Effector memory CD4-positive, alpha-beta T cell (primary cell): ENCODE measurements around the gene KRIT1.
"Not testable (repeated sequence)": the region's sequence is repeated elsewhere in the genome, so short reads cannot be mapped to it uniquely, and the experiment has no call there.

ENCODE experiments used
- DNase-seq, 3 donors: peaks; one replicate each; pipeline ENCODE4 v3.0.0-alpha.2; 2020
- H3K27ac ChIP-seq: 2 replicates; pipeline ENCODE4 v1.7.0; 2013; ENCODE audit warnings: mild to moderate bottlenecking, low read length, moderate library complexity; ENCODE audit not compliant: insufficient read depth, poor library complexity, severe bottlenecking
- H3K27me3 ChIP-seq: replicated peaks from 2 replicates; pipeline ENCODE4 v1.7.0; 2013; ENCODE audit warnings: mild to moderate bottlenecking, low read length; ENCODE audit not compliant: insufficient read depth, control insufficient read depth, poor library complexity, severe bottlenecking
- H3K36me3 ChIP-seq: 2 replicates; pipeline ENCODE4 v1.7.0; 2013; ENCODE audit warnings: mild to moderate bottlenecking, low read length, moderate library complexity; ENCODE audit not compliant: control insufficient read depth, insufficient read depth
- H3K4me1 ChIP-seq: 2 replicates; pipeline ENCODE4 v1.7.0; 2013; ENCODE audit warnings: low read length, mild to moderate bottlenecking; ENCODE audit not compliant: control insufficient read depth, insufficient read depth, poor library complexity, severe bottlenecking
- H3K4me3 ChIP-seq: 2 replicates; pipeline ENCODE4 v1.7.0; 2013; ENCODE audit warnings: low read length, low read depth, mild to moderate bottlenecking; ENCODE audit not compliant: insufficient read depth, poor library complexity, severe bottlenecking
- H3K9me3 ChIP-seq: 2 replicates; pipeline ENCODE4 v1.7.0; 2013; ENCODE audit warnings: mild to moderate bottlenecking, low read length, moderate library complexity; ENCODE audit not compliant: control insufficient read depth

The KRIT1 gene

DNA sequence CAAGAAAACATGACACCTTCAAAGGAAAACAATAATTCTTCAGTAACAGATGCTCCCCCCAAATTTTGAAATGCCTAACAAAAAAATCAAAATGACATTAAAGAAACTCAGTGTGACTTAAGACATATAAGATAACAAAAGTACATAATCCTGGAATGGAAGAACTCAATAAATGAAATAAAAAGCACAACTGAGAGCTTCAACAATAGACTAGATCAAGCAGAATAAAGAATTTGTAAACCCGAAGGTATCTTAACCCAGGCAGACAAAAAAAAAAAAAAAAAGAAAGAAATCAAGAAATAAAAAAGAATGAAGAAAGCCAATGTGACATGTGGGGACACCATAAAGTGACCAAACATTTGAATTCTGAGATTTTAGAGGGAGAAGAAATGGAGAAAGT is 39.0 kb downstream of the KRIT1 start:
- no peak overlapping the region for H3K27ac ChIP-seq
- H3K36me3 ChIP-seq: peaks cover 70% of the 10 kb centered on the region
- no peaks in the 10 kb centered on the region for H3K4me1 ChIP-seq
- DNase-seq: no peak
- no peak overlapping the region for H3K4me3 ChIP-seq
- H3K27me3 ChIP-seq: no peaks in the 10 kb centered on the region
- no peaks in the 10 kb centered on the region for H3K9me3 ChIP-seq

DNA sequence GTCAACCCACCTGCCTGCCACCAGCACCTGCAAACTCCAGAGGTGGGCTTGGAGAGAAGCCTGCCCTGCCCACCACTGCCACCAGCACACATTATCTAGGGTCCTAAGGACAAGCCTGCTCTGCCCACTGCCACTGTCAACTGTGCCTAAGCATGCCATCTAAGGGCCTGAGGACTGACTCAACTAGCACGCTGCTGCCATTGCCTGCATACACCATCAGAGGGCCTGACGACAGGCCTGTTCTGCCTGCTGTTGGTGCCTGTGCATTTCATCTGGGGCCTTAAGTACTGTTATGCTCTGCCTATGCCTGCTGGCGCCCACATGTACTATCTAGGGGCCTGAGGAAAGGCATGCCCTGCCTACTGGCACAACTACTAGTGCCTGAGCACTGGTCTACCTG is 39.7 kb downstream of the KRIT1 start:
- H3K4me1 ChIP-seq: no peaks in the 10 kb centered on the region
- H3K27me3 ChIP-seq: no peaks in the 10 kb centered on the region
- H3K27ac ChIP-seq: no peak overlapping the region
- H3K36me3 ChIP-seq: peaks cover 67% of the 10 kb centered on the region
- no peak for DNase-seq
- no peak overlapping the region for H3K4me3 ChIP-seq
- H3K9me3 ChIP-seq: no peaks in the 10 kb centered on the region

- no peaks in the 10 kb centered on the region for H3K9me3 ChIP-seq
- H3K27ac ChIP-seq: no peak overlapping the region
- H3K4me1 ChIP-seq: no peaks in the 10 kb centered on the region
- H3K36me3 ChIP-seq: peaks cover 61% of the 10 kb centered on the region
- H3K27me3 ChIP-seq: no peaks in the 10 kb centered on the region
- H3K4me3 ChIP-seq: no peak overlapping the region
- DNase-seq: no peak
Observed at GRCh38 chr7:92200791-92201190, 44.9 kb downstream of the KRIT1 start.

GRCh38 chr7:92192326-92192725 is 53.4 kb downstream of the KRIT1 start:
- Histone ChIP-seq H3K27ac (no peak overlapping the region), H3K9me3 (no peaks in the 10 kb centered on the region), H3K4me3 (no peak overlapping the region), H3K27me3 (no peaks in the 10 kb centered on the region), H3K4me1 (no peaks in the 10 kb centered on the region), H3K36me3 (no peaks in the 10 kb centered on the region)
- DNase-seq: no peak

DNA sequence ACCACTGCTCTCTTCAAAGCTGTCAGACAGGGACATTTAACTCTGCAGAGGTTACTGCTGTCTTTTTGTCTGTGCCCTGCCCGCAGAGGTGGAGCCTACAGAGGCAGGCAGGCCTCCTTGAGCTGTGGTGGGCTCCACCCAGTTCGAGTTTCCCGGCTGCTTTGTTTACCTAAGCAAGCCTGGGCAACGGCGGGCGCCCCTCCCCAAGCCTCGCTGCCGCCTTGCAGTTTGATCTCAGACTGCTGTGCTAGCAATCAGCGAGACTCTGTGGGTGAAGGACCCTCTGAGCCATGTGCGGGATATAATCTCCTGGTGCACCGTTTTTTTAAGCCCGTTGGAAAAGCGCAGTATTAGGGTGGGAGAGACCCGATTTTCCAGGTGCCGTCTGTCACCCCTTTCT is 56.5 kb downstream of the KRIT1 start:
- not testable (repeated sequence) for H3K4me1 ChIP-seq, H3K36me3 ChIP-seq, H3K4me3 ChIP-seq, H3K27me3 ChIP-seq, H3K27ac ChIP-seq, DNase-seq, H3K9me3 ChIP-seq

DNA sequence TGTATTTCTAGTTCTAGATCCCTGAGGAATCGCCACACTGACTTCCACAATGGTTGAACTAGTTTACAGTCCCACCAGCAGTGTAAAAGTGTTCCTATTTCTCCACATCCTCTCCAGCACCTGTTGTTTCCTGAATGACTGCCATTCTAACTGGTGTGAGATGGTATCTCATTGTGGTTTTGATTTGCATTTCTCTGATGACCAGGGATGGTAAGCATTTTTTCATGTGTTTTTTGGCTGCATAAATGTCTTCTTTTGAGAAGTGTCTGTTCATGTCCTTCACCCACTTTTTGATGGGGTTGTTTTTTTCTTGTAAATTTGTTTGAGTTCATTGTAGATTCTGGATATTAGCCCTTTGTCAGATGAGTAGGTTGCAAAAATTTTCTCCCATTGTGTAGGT is 61.4 kb downstream of the KRIT1 start:
- not testable (repeated sequence) for H3K36me3 ChIP-seq, H3K4me1 ChIP-seq

DNA sequence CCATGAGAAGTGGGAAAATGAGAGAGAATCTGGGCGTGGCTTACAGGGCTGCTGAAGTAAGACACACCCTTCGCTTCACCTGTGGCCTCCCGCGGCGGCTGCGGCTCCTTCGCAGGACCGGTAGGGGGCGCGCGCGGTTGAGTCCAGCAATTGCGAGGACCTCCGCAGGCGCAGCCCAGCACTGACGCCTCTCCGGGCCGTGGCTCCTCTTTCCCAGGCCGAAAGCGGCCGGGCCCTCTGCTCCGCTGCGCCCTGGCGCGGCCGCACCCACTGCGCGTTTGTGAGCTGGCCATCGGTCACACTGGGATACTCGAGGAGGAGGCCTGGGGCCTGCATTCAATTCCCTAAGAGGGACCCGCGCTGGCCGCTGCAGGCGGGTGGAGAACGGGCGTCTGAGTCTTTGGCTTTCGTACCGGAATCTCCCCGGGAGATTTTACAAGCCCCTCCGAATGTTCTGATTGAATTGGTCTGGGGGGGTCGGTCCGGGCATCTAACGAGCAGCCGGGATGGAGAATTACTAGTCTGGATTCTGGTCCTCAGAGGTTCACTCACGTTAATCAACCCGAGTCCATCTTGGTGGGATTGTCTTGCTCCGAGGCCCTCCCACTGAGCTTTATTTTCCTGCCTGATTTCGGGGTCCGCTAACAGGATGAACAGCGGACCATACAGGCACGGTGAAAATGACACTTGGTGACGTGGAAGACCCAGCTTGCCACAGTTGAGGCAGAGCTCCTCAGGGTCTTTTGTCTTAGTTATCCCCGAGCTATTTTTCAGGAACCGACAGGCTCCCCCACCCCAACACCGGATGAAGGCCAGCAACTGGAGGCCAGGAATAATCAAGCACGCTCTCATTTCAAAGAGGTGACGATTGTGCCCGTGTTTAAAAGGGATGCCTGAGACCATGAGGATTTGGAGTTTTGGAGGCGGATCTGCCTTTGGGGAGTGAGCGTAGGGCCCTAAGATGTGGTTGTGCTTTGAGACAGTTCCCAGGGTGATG is 66.5 kb downstream of the KRIT1 start, which contains the start of gene LRRD1:
LRRD1 (minus strand) TSS at position 215 of the 997 bp plus-strand sequence. CDS start 13,940 bp downstream, outside the sequence.
- Histone ChIP-seq H3K9me3 (no peaks in the 10 kb centered on the region), H3K4me3 (peak within 1 kb of the TSS; percentile 52), H3K36me3 (no peaks in the 10 kb centered on the region), H3K27me3 (no peaks in the 10 kb centered on the region), H3K27ac (no peak within 1 kb of the TSS), H3K4me1 (no peaks in the 10 kb centered on the region)
- DNase-seq: peak; percentile 75 to 82 (median 77)

More for the DNA sequence above, 61.4 kb downstream of the KRIT1 start:
- not testable (repeated sequence) for H3K4me3 ChIP-seq, H3K27ac ChIP-seq, DNase-seq, H3K9me3 ChIP-seq, H3K27me3 ChIP-seq

DNA sequence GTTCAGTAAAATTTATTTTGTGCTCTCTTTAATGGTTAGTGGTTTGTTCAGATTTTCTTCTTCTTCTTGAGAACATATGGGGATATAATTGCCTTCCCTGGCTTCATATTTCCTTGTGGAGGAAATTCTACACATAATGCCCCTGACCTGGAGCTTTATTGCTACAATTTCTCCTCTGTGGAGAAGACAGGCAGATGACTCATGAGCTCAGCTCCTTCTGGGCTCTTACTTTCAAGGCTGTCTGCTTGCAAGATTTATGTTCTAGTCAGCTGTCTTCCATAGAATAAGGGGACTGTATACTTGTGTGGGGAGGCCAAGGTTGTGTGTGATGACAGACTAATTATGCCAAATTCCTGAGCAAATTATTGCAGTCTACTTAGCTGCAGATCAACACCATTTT is 68.4 kb downstream of the KRIT1 start:
- no peak for DNase-seq
- H3K4me3 ChIP-seq: no peak overlapping the region
- H3K27me3 ChIP-seq: no peaks in the 10 kb centered on the region
- no peak overlapping the region for H3K27ac ChIP-seq
- no peaks in the 10 kb centered on the region for H3K4me1 ChIP-seq
- H3K36me3 ChIP-seq: no peaks in the 10 kb centered on the region
- no peaks in the 10 kb centered on the region for H3K9me3 ChIP-seq

DNA sequence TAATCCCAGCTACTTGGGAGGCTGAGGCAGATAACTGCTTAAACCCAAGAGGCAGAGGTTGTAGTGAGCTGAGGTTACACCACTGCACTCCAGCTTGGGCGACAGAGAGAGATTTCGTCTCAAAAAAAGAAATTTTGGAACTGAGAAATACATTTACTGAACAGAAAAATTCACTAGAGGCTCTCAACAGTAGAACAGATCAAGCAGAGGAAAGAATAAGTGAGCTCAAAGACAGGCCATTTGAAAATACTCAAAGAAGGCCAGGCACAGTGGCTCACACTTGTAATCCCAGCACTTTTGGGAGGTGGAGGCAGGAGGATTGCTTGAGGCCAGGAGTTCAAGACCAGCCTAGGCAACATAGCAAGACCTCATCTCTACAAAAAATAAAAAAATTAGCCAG is 76.2 kb downstream of the KRIT1 start:
- not testable (repeated sequence) for DNase-seq, H3K4me3 ChIP-seq, H3K27ac ChIP-seq, H3K9me3 ChIP-seq, H3K4me1 ChIP-seq, H3K36me3 ChIP-seq, H3K27me3 ChIP-seq

GRCh38 chr7:92161271-92161670 is 84.4 kb downstream of the KRIT1 start:
- no peaks in the 10 kb centered on the region for H3K9me3 ChIP-seq
- H3K36me3 ChIP-seq: no peaks in the 10 kb centered on the region
- H3K4me1 ChIP-seq: no peaks in the 10 kb centered on the region
- no peaks in the 10 kb centered on the region for H3K27me3 ChIP-seq
- no peak for DNase-seq
- no peak overlapping the region for H3K27ac ChIP-seq
- no peak overlapping the region for H3K4me3 ChIP-seq
